Skin of body (tissue), 2 donors: ENCODE results near the gene NCS1. TPM values are rescaled to one million over a fixed set of nuclear protein-coding genes. Genes with fewer than 3 reads are reported as not detected.

Experiments used
- DNase-seq: peaks from one replicate; lab custom pipeline; 2025; lab: John Stamatoyannopoulos, UW
- total RNA-seq: library from RNA; depleted of rRNA; stranded (reverse); fragments of >200 nt; gene quantifications from one replicate; pipeline ENCODE4 v1.2.3, GENCODE V29; 2014

The NCS1 gene
- total RNA-seq: 7.6 TPM

GRCh38 chr9:130172161-130172857 lies at the start of gene NCS1:
TSS of gene NCS1 (plus strand) at chr9:130172404. CDS start at chr9:130172664, 260 bp downstream.
- DNase-seq: peak; percentile 28

GRCh38 chr9:130122456-130122855 lies 49.7 kb upstream of the NCS1 start:
- DNase-seq: no peak

GRCh38 chr9:130124085-130124860 lies 47.9 kb upstream of the NCS1 start:
- DNase-seq: no peak

GRCh38 chr9:130126721-130127433 lies 45.3 kb upstream of the NCS1 start:
- no peak for DNase-seq

GRCh38 chr9:130128251-130128650 lies 44.0 kb upstream of the NCS1 start:
- DNase-seq: no peak

- DNase-seq: no peak
Measured at GRCh38 chr9:130128733-130129431, 43.3 kb upstream of the NCS1 start.

GRCh38 chr9:130129432-130130061 lies 42.7 kb upstream of the NCS1 start:
- no peak for DNase-seq

GRCh38 chr9:130132746-130133145 lies 39.5 kb upstream of the NCS1 start:
- no peak for DNase-seq

GRCh38 chr9:130137081-130137640 lies 35.0 kb upstream of the NCS1 start:
- no peak for DNase-seq

GRCh38 chr9:130137641-130138081 lies 34.5 kb upstream of the NCS1 start:
- DNase-seq: no peak

GRCh38 chr9:130138171-130138653 lies 34.0 kb upstream of the NCS1 start:
- DNase-seq: no peak

GRCh38 chr9:130138791-130139190 lies 33.4 kb upstream of the NCS1 start:
- DNase-seq: peak; percentile 70

GRCh38 chr9:130139251-130139650 lies 33.0 kb upstream of the NCS1 start:
- DNase-seq: no peak

- no peak for DNase-seq
Measured at GRCh38 chr9:130140706-130141105, 31.5 kb upstream of the NCS1 start.

- no peak for DNase-seq
Measured at GRCh38 chr9:130142056-130142455, 30.1 kb upstream of the NCS1 start.

- DNase-seq: no peak
Measured at GRCh38 chr9:130142641-130143040, 29.6 kb upstream of the NCS1 start.

GRCh38 chr9:130143279-130143893 lies 28.8 kb upstream of the NCS1 start:
- no peak for DNase-seq

GRCh38 chr9:130143958-130144366 lies 28.2 kb upstream of the NCS1 start:
- no peak for DNase-seq

GRCh38 chr9:130144703-130145102 lies 27.5 kb upstream of the NCS1 start:
- no peak for DNase-seq

- no peak for DNase-seq
Measured at GRCh38 chr9:130145658-130146057, 26.5 kb upstream of the NCS1 start.
